ENCODE measurements around the gene CREB3L4. TPM values are rescaled to one million over a fixed set of nuclear protein-coding genes. Genes with fewer than 3 reads are reported as not detected.

Gene CREB3L4
- total and polyA plus RNA-seq, 2 donors (not counting 3 experiments of a cell fraction or from before 2014, with no cell fraction given): 8.1 to 12.1 TPM

- Histone ChIP-seq H3K4me2 (ENCODE audit: insufficient read depth, low read length) (no peak overlapping the region), H3K4me3 (replicated peaks in 1 of 3; ENCODE audit: insufficient read depth in 1 of 3, low read depth in 1 of 3, low read length in 3 of 3) (no peak overlapping the region), H2AFZ (ENCODE audit: low read depth, low read length) (no peak overlapping the region), H3K9me3 (replicated peaks; ENCODE audit: control insufficient read depth, insufficient read depth, low read length) (no peaks in the 10 kb centered on the region), H3K9ac (replicated peaks; ENCODE audit: extremely low read depth, insufficient read depth, low read length) (no peak overlapping the region), H3K4me1 (ENCODE audit: control insufficient read depth, extremely low read depth, insufficient read depth, low read length) (no peaks in the 10 kb centered on the region), H3K9me1 (replicated peaks; ENCODE audit: control insufficient read depth, extremely low read depth, insufficient read depth, low read length) (no peaks in the 10 kb centered on the region), H3K27me3 (ENCODE audit: control insufficient read depth in 2 of 2, insufficient read depth in 2 of 2, low read length in 2 of 2) (no peaks in the 10 kb centered on the region), H3K36me3 (ENCODE audit: control insufficient read depth in 2 of 2, extremely low read depth in 1 of 2, insufficient read depth in 2 of 2, low read length in 2 of 2) (no peaks in the 10 kb centered on the region), H3K27ac (ENCODE audit: insufficient read depth, low read depth, low read length) (no peak overlapping the region), H3K79me2 (ENCODE audit: control insufficient read depth, insufficient read depth, low read length) (no peaks in the 10 kb centered on the region), H4K20me1 (replicated peaks; ENCODE audit: control insufficient read depth, extremely low read depth, insufficient read depth, low read length) (no peaks in the 10 kb centered on the region)
- no peak for TF ChIP-seq GATA2 (IDR thresholded peaks at IDR 0.05; ENCODE audit: insufficient read depth, insufficient read length, low read depth, low read length)
- TF ChIP-seq POLR2AphosphoS5 (IDR thresholded peaks at IDR 0.05; ENCODE audit: insufficient read depth, low read depth, low read length): no peak
- TF ChIP-seq, protein P1, sequence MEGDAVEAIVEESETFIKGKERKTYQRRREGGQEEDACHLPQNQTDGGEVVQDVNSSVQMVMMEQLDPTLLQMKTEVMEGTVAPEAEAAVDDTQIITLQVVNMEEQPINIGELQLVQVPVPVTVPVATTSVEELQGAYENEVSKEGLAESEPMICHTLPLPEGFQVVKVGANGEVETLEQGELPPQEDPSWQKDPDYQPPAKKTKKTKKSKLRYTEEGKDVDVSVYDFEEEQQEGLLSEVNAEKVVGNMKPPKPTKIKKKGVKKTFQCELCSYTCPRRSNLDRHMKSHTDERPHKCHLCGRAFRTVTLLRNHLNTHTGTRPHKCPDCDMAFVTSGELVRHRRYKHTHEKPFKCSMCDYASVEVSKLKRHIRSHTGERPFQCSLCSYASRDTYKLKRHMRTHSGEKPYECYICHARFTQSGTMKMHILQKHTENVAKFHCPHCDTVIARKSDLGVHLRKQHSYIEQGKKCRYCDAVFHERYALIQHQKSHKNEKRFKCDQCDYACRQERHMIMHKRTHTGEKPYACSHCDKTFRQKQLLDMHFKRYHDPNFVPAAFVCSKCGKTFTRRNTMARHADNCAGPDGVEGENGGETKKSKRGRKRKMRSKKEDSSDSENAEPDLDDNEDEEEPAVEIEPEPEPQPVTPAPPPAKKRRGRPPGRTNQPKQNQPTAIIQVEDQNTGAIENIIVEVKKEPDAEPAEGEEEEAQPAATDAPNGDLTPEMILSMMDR (IDR thresholded peaks at IDR 0.05; ENCODE audit: extremely low read depth in 1 of 2, insufficient read depth in 1 of 2, low read depth in 1 of 2, low read length in 2 of 2): no peak
- no peak for TF ChIP-seq FOS (IDR thresholded peaks at IDR 0.05; ENCODE audit: borderline replicate concordance, insufficient read depth, low read length)
- no peak for TF ChIP-seq EZH2 (IDR thresholded peaks at IDR 0.05; ENCODE audit: borderline replicate concordance, low read depth, low read length, severe bottlenecking)
- no peak for TF ChIP-seq POLR2A (IDR thresholded peaks at IDR 0.05; ENCODE audit: low read depth, low read length)
- no peak for TF ChIP-seq MAX (IDR thresholded peaks at IDR 0.05; ENCODE audit: insufficient read depth, insufficient read length)
- TF ChIP-seq MYC (IDR thresholded peaks at IDR 0.05; ENCODE audit: low read depth, low read length): no peak
- no peak for TF ChIP-seq JUN (IDR thresholded peaks at IDR 0.05; ENCODE audit: borderline replicate concordance, insufficient read depth, insufficient read length, low read depth)
- no TSS peak for BruUV-seq (replicated peaks)
- dilution Hi-C loops (cut with MboI; ENCODE audit: extremely low pct_ligation_motif_present, low sequenced_read_pairs): no loop called here
- intact Hi-C loops (cut with micrococcal nuclease): loop anchor here (10.0 kb wide), 1 partner anchor 95 kb away; no protein-coding TSS in a partner anchor
- ChIA-PET CTCF (interaction anchor here (1.2 to 1.6 kb wide), 2 partner anchors 8 to 10 kb away, joined by 3 read pairs; no protein-coding TSS in a partner anchor), POLR2A (no interaction called here)
- no peak for DNase-seq (ENCODE audit: low read depth, low spot score)
- no peak for FAIRE-seq
Measured at GRCh38 chr1:154019940-154020339, 52.2 kb downstream of the CREB3L4 start.

Small RNA genes lying within 50 kb of the gene (microRNA-seq; reads per million reads assigned to microRNA genes)
- gene MIR6737 (ENCODE audit: borderline number of aligned reads, borderline replicate concordance): not detected

Small RNA genes lying within 50 kb of the gene (small RNA-seq; reads per million reads assigned to genes)
- gene MIR6737 (ENCODE audit: insufficient read depth, insufficient read length, low read depth, low replicate concordance): not detected

Other genes starting within 250 kb of the CREB3L4 start
- 56.1 and 63.1 TPM in 2 replicates for gene INTS3, start 239.9 kb upstream of the CREB3L4 start, total RNA-seq
- 61.9 and 75.9 TPM in 2 replicates for gene INTS3, start 239.9 kb upstream of the CREB3L4 start, polyA plus RNA-seq
- gene SLC27A3, start 192.5 kb upstream of the CREB3L4 start, total RNA-seq: 26.5 and 26.6 TPM in 2 replicates
- 34.3 and 40.1 TPM in 2 replicates for gene SLC27A3, start 192.5 kb upstream of the CREB3L4 start, polyA plus RNA-seq
- gene GATAD2B, start 44.9 kb upstream of the CREB3L4 start, total RNA-seq: 46.3 and 49.2 TPM in 2 replicates
- gene GATAD2B, start 44.9 kb upstream of the CREB3L4 start, polyA plus RNA-seq: 6.4 and 8.5 TPM in 2 replicates
- gene DENND4B, start 21.2 kb upstream of the CREB3L4 start, total RNA-seq: 54.3 and 57.8 TPM in 2 replicates
- 35.6 and 45.6 TPM in 2 replicates for gene DENND4B, start 21.2 kb upstream of the CREB3L4 start, polyA plus RNA-seq
- gene CRTC2, start 9.3 kb upstream of the CREB3L4 start, total RNA-seq: 39.0 and 42.2 TPM in 2 replicates
- 40.2 and 47.5 TPM in 2 replicates for gene CRTC2, start 9.3 kb upstream of the CREB3L4 start, polyA plus RNA-seq
- 75.8 and 77.1 TPM in 2 replicates for gene SLC39A1, start 4.4 kb upstream of the CREB3L4 start, total RNA-seq
- gene SLC39A1, start 4.4 kb upstream of the CREB3L4 start, polyA plus RNA-seq: 98.0 and 111 TPM in 2 replicates
- 89.0 and 90.2 TPM in 2 replicates for gene JTB, start 9.8 kb downstream of the CREB3L4 start, total RNA-seq
- 144 and 149 TPM in 2 replicates for gene JTB, start 9.8 kb downstream of the CREB3L4 start, polyA plus RNA-seq
- gene RAB13, start 18.4 kb downstream of the CREB3L4 start, total RNA-seq: 124 and 135 TPM in 2 replicates
- 54.6 and 76.0 TPM in 2 replicates for gene RAB13, start 18.4 kb downstream of the CREB3L4 start, polyA plus RNA-seq
- 1,120 and 1,234 TPM in 2 replicates for gene RPS27, start 22.9 kb downstream of the CREB3L4 start, total RNA-seq
- gene RPS27, start 22.9 kb downstream of the CREB3L4 start, polyA plus RNA-seq: 1,521 and 1,700 TPM in 2 replicates
- gene NUP210L, start 187.2 kb downstream of the CREB3L4 start, total RNA-seq: 0.07 TPM in 1 of 2 replicates, not detected in the other
- 0.01 TPM in 1 of 2 replicates, not detected in the other for gene NUP210L, start 187.2 kb downstream of the CREB3L4 start, polyA plus RNA-seq
- 924 and 927 TPM in 2 replicates for gene TPM3, start 224.2 kb downstream of the CREB3L4 start, total RNA-seq
- 318 and 395 TPM in 2 replicates for gene TPM3, start 224.2 kb downstream of the CREB3L4 start, polyA plus RNA-seq
- not detected in 2 replicates for gene CFAP141, start 238.4 kb downstream of the CREB3L4 start, total RNA-seq
- gene CFAP141, start 238.4 kb downstream of the CREB3L4 start, polyA plus RNA-seq: not detected in 2 replicates

Data from endothelial cell of umbilical vein (primary cell).